SU-DHL-6 (cell line): ENCODE data around the gene CDC25B.

ENCODE experiments used
- CTCF ChIP-seq: fragments of 200-600 bp; sonication (generic); IDR thresholded peaks from one replicate; pipeline ENCODE4 v1.5.1; 2017; ENCODE audit warnings: antibody characterized with exemption, mild to moderate bottlenecking, low read length, moderate library complexity; ENCODE audit not compliant: insufficient read depth, poor library complexity, severe bottlenecking
- EZH2phosphoT487 ChIP-seq: fragments of 200-600 bp; sonication (generic), shearing (Covaris generic); conservative IDR thresholded peaks from 2 replicates; pipeline ENCODE4 v1.6.1; 2018; ENCODE audit warnings: mild to moderate bottlenecking, antibody characterized with exemption, low read length, moderate library complexity, mixed read lengths

GRCh38 chr20:3854462-3854871 is 58.4 kb downstream of the CDC25B start:
- no peak for TF ChIP-seq CTCF
- TF ChIP-seq EZH2phosphoT487: no peak
